H7 (cell line): ENCODE measurements around the gene KRT77. TPM values are rescaled to one million over a fixed set of nuclear protein-coding genes. Genes with fewer than 3 reads are reported as not detected.
"Not testable (repeated sequence)": the region's sequence is repeated elsewhere in the genome, so short reads cannot be mapped to it uniquely, and the experiment has no call there.

ENCODE experiments used
- DNase-seq: peaks from one replicate; pipeline ENCODE4 v3.0.0; 2012
- H3K27me3 ChIP-seq: 2 replicates; pipeline ENCODE4 v1.6.0; 2011; ENCODE audit warnings: mild to moderate bottlenecking, low read length; ENCODE audit not compliant: control insufficient read depth, insufficient read depth
- H3K36me3 ChIP-seq: replicated peaks from 2 replicates; pipeline ENCODE4 v1.5.1; 2011; ENCODE audit warnings: low read length; ENCODE audit not compliant: control insufficient read depth, insufficient read depth
- H3K4me3 ChIP-seq: 2 replicates; pipeline ENCODE4 v1.5.1; 2011; ENCODE audit warnings: low read depth, mild to moderate bottlenecking, control low read depth, low read length, moderate library complexity; ENCODE audit not compliant: insufficient read depth
- total RNA-seq: library from RNA; depleted of rRNA; stranded (reverse); fragments of >200 nt; shearing (Covaris generic); gene quantifications from 2 replicates; pipeline ENCODE4 v1.2.3, GENCODE V29; 2014; rRNA removed

The KRT77 gene
- not detected in 2 replicates for total RNA-seq

DNA sequence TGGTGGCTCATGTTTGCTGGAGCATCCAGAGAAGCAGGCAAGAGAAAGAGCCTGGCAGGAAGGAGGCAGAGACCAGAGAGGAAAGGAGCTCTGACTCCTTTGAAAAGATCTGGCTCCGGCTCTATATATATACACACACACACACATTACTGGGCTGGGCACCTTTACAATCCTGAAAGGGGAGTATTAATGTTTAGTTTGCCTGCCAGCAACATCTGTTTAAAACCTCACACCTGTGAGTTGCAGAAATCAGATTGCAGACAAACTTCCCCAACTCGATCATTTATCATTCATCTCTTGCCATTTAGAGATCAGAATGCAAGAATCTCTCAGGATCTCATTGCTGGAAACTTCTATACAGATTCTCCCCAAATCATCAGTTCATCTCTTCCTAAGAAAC lies at the start of gene KRT77:
TSS of gene KRT77 (minus strand) at position 101 of the 400 bp plus-strand sequence. CDS start at position 11, 90 bp downstream.
- no peaks in the 10 kb centered on the region for H3K36me3 ChIP-seq
- no peak for DNase-seq
- H3K4me3 ChIP-seq, result no peak within 1 kb of the TSS
- no peaks in the 10 kb centered on the region; the same call in 1 of the 2 replicates for H3K27me3 ChIP-seq

DNA sequence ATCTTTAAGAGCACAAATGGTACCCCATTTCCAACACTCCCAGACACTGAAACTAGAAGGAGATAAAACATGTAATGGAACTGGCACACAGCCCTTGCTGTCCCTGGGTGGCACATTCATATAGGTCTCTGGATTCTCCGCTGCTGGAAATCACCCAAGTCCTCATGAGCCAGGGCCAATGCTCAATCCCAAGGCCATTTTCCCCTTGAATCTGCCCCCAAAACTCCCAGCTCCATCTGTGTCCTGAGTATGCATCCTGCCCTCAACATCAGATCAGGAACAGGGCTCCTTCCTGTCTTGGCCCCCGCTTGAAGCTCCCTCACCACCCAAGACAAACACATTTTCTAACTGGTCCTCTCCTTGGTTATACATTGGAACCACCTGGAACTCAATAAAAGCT lies 49.2 kb upstream of the KRT77 start:
- H3K27me3 ChIP-seq, result peaks cover 3% of the 10 kb centered on the region
- H3K4me3 ChIP-seq, result no peak overlapping the region
- DNase-seq, result no peak
- H3K36me3 ChIP-seq, result no peaks in the 10 kb centered on the region

GRCh38 chr12:52751795-52752194 lies 48.5 kb upstream of the KRT77 start:
- H3K4me3 ChIP-seq, result no peak overlapping the region
- H3K36me3 ChIP-seq, result no peaks in the 10 kb centered on the region
- peaks cover 3% of the 10 kb centered on the region for H3K27me3 ChIP-seq
- no peak for DNase-seq

DNA sequence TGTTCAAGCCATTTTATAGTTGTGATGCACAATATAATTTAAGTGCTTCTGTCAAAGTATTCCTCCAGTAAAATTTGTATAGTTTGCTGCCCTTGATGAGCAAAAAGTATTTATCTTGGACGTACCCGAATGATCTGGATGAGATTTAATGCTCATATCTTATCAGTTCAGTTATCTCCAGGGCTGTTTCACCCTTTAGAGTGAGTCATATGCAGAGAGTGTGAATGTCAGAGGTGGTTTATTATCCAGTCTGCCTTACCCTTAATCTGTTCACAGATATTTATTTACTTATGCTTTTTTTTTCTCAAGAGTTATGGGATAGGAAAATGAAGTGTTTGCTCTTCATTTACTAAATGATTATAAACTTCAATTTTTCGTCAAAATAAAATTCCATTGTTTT lies 47.2 kb upstream of the KRT77 start:
- not testable (repeated sequence) for H3K4me3 ChIP-seq, H3K27me3 ChIP-seq, H3K36me3 ChIP-seq, DNase-seq

DNA sequence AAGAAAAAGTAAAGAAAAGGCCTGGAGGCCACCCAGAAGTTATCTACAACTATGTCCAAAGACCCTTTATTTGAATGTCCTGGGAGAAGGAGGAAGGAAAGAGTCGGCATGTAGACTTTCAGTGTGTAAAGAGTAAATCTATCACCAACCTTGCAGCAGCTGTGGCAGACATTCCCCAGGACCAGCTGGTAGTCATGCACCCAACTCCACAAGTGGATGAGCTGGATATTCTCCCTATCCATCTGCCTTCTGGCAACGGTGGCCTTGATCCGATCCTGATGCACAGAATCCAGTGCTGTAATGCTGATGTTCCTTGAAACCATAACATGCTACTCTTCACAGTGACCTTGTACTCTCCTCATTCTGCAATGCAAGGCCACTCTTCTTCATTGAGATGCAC lies 46.5 kb upstream of the KRT77 start:
- H3K27me3 ChIP-seq, result peaks cover 2% of the 10 kb centered on the region; the same call in 1 of the 2 replicates
- H3K4me3 ChIP-seq, result no peak overlapping the region
- no peak for DNase-seq
- no peaks in the 10 kb centered on the region for H3K36me3 ChIP-seq

- Histone ChIP-seq H3K36me3 (no peaks in the 10 kb centered on the region), H3K27me3 (peaks cover 2% of the 10 kb centered on the region; the same call in 1 of the 2 replicates), H3K4me3 (no peak overlapping the region)
- DNase-seq, result no peak
Observed at GRCh38 chr12:52748578-52748977, 45.3 kb upstream of the KRT77 start.

DNA sequence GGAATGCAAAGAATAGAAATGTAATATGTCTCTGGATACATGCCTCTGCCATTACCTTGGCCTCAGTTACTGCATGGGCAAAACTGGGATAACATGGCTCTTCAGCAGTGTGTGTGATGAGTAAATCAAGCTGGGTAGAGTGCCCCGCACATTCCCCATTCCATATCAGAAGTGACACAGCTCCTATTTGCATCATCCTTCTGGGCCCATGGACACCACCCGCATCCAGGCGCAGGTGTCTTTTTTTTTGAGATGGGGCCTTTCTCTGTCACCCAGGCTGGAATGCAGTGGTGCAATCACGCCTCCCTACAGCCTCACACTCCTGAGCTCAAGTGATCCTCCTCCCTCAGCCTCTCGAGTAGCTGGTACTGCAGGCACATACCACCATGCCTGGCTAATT lies 42.2 kb upstream of the KRT77 start:
- H3K4me3 ChIP-seq, result no peak overlapping the region
- no peaks in the 10 kb centered on the region for H3K36me3 ChIP-seq
- DNase-seq, result no peak
- H3K27me3 ChIP-seq, result peaks cover 2% of the 10 kb centered on the region; the same call in 1 of the 2 replicates

GRCh38 chr12:52744493-52745156 lies 41.3 kb upstream of the KRT77 start:
- Histone ChIP-seq H3K27me3 (peaks cover 1% of the 10 kb centered on the region; the same call in 1 of the 2 replicates), H3K36me3 (no peaks in the 10 kb centered on the region), H3K4me3 (no peak overlapping the region)
- no peak for DNase-seq

DNA sequence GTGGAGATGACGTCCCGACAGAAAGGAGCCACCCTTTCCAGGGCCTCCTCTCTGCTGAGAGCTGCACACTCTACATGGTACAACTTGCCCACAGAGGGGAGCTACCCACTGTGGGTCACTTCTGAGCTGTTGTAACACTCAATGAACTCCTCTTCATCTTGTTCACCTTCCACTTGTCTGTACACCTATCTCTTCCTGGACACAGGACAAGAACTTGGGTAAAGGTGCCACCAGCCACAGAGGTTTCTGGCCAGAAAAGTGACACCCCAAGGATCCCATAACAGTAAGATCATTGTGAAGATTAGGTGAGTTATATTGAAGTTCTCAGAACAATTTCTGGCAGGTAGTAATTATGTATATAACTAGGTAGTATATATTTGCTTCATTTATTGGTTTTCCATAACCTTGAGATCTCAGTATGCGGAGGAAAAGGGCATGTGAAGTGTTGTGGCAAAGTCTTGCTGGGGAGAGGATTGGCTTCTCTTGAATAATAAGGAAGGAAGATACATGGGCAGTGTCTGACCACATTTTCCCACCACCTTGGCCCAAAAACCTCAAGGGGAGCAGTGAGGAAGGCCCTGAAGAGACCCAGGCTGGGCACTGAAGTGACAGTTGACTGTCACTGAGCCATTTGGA lies 39.6 kb upstream of the KRT77 start:
- Histone ChIP-seq H3K4me3 (no peak overlapping the region), H3K27me3 (peaks cover 1% of the 10 kb centered on the region; the same call in 1 of the 2 replicates), H3K36me3 (no peaks in the 10 kb centered on the region)
- no peak for DNase-seq

DNA sequence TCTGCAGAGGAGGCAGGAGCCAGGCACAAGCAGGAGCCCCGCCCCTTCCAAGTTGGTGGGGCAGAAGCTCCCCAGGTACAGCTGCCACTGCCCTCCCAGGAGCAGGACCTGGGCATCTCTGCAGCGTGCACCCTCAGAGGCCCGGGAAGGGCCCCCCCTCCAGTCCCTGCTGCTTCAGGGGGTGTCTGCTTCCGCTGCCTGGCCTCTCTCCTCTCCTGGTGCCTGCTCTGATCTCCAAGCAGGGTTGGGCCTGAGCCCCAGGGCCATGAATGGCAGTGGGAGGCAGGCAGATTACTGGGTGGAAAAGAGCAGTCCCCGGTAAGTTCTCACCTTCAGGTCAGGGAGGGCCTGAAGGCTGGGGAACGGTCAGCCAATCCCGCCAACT lies 38.9 kb upstream of the KRT77 start:
- H3K4me3 ChIP-seq, result no peak overlapping the region
- no peak for DNase-seq
- H3K27me3 ChIP-seq, result peaks cover 1% of the 10 kb centered on the region; the same call in 1 of the 2 replicates
- H3K36me3 ChIP-seq, result no peaks in the 10 kb centered on the region

DNA sequence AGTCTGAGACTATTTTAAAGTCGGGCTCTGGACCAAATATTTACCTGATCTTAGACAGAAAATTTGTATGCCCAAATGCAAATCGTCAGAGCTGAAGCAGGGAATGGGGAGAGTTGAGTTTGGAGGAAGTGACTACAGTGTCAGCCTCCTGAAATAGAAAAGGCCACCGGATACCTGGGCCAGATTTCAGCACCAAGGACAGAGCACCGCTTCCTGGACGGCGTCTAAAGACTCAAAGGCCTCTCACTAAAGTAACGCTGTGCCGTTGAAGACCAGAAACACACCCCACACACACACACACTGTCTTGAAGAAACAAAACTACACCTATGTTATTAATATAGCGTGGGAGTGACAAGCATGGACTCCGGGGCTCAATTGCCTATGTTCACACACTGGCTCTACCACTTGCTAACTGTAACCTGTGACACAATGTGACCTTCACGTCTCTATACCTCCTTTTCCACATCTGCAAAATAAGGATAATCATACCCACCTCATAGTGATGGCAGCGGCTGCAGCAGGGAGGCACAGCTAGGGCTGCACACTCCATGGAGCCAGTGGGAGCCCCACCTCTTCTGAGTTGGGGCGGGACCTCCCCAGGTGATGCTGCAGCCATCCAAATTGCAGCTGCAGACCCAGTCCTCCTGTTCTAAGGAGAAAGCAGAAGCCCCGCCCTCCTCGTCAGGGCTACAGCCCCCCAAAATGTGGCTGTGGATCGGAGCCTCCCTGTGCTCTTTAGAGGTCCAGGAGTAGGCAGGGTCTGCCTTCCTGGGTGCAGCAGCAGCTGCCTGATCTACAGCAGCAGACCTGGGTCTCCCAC lies 38.3 kb upstream of the KRT77 start:
- Histone ChIP-seq H3K36me3 (no peaks in the 10 kb centered on the region), H3K27me3 (peaks cover 1% of the 10 kb centered on the region; the same call in 1 of the 2 replicates), H3K4me3 (no peak overlapping the region)
- DNase-seq, result peak; percentile 87

DNA sequence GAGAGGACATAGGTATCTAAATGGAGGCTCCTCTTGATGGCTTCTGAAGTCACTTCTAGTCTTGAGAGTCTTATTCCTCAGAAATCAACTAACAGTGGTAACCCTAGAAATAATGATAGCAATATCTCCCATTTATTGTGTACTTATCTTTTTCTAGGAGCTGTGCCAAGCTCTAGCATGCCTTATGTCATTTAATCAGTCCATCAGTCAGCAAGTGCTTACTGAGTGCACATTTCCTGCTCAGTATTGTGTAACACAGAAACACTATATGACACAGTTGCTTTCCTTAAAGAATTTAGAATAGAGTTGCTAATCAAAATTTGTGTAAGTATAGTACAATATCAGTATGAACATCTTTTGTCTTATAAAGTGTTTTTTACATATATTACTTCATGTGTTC lies 37.3 kb upstream of the KRT77 start:
- Histone ChIP-seq H3K4me3 (no peak overlapping the region), H3K36me3 (no peaks in the 10 kb centered on the region), H3K27me3 (peaks cover 1% of the 10 kb centered on the region; the same call in 1 of the 2 replicates)
- no peak for DNase-seq

DNA sequence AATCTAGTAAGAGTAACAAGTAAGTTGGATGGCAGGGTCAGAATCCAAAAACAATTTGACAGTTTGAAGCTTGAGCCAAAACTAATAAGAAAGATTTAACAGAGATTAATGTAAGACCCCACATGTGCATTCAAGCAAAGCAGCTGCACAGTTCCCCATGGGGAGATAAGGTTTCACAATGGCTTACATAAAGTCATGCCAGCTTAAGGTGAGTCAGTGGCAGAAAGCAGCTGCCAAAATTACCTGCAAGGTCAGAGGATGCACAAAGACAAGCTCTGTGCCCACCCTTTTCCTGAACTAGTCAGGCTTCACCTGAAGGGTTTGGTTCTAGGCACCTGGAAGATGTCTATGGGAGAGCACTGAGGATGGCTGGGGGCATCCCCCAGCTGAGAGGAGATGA lies 36.6 kb upstream of the KRT77 start:
- Histone ChIP-seq H3K27me3 (peaks cover 1% of the 10 kb centered on the region; the same call in 1 of the 2 replicates), H3K36me3 (no peaks in the 10 kb centered on the region), H3K4me3 (no peak overlapping the region)
- no peak for DNase-seq

GRCh38 chr12:52735816-52736632 lies 32.7 kb upstream of the KRT77 start:
- Histone ChIP-seq H3K27me3 (peaks cover 1% of the 10 kb centered on the region; the same call in 1 of the 2 replicates), H3K4me3 (no peak overlapping the region)
- no peak for DNase-seq

More at GRCh38 chr12:52735816-52736632, 32.7 kb upstream of the KRT77 start:
- H3K36me3 ChIP-seq, result no peaks in the 10 kb centered on the region
